HCT116 (cell line): Measurements from ENCODE around the gene LAD1.

ENCODE experiments used
- EGR1 ChIP-seq: IDR thresholded peaks from 2 replicates; pipeline ENCODE4 v1.6.1; 2012; ENCODE audit warnings: low read depth
- EZH2phosphoT487 ChIP-seq: fragments of 200-600 bp; IDR thresholded peaks from 2 replicates; pipeline ENCODE4 v1.6.1; 2018; ENCODE audit warnings: antibody characterized with exemption, borderline replicate concordance
- JUND ChIP-seq: IDR thresholded peaks from 2 replicates; pipeline ENCODE4 v1.6.1; 2012
- POLR2A ChIP-seq: IDR thresholded peaks from 2 replicates; pipeline ENCODE4 v1.7.0; 2011; ENCODE audit warnings: borderline replicate concordance; ENCODE audit not compliant: insufficient read depth, insufficient read length; ENCODE audit errors: extremely low read depth
- POLR2AphosphoS5 ChIP-seq: IDR thresholded peaks from 2 replicates; pipeline ENCODE4 v1.6.1; 2011; ENCODE audit warnings: mild to moderate bottlenecking, low read depth, low read length, moderate library complexity
- RAD21 ChIP-seq: IDR thresholded peaks from 2 replicates; pipeline ENCODE4 v1.6.1; 2012; ENCODE audit warnings: low read depth, mild to moderate bottlenecking
- SIN3A ChIP-seq: IDR thresholded peaks from 2 replicates; pipeline ENCODE4 v1.6.1; 2012; ENCODE audit warnings: low read depth
- TCF7L2 ChIP-seq: IDR thresholded peaks from 2 replicates; pipeline ENCODE4 v1.7.0; 2011; ENCODE audit warnings: borderline replicate concordance, inconsistent platforms; ENCODE audit not compliant: insufficient read depth, insufficient read length; ENCODE audit errors: extremely low read depth
- YY1 ChIP-seq: IDR thresholded peaks from 2 replicates; pipeline ENCODE4 v1.6.1; 2011; ENCODE audit warnings: low read length, low read depth, moderate library complexity, mild to moderate bottlenecking; ENCODE audit not compliant: insufficient replicate concordance; ENCODE audit errors: extremely low read depth
- ZNF274 ChIP-seq: fragments of 200-500 bp; sonication (Bioruptor generic); IDR thresholded peaks from 2 replicates; pipeline ENCODE4 v1.6.1; 2014; ENCODE audit warnings: mild to moderate bottlenecking, low read depth, low read length, inconsistent platforms
- TF ChIP-seq, protein P1 (sequence below), 3 experiments: fragments of 200-600 bp in 1 of 3; sonication (generic) in 1 of 3; IDR thresholded peaks in 2 of 3; conservative IDR thresholded peaks in 1 of 3; 2 replicates each; pipeline ENCODE4 v1.5.1; 2012 to 2017; ENCODE audit warnings: low read depth in 2 of 3, low read length in 2 of 3, antibody characterized with exemption in 1 of 3, borderline replicate concordance in 1 of 3, control low read depth in 1 of 3, mild to moderate bottlenecking in 1 of 3, mixed read lengths in 1 of 3, mixed run types in 1 of 3, moderate library complexity in 1 of 3; ENCODE audit not compliant: insufficient read depth in 1 of 3
- TF ChIP-seq, protein P2 (sequence below): IDR thresholded peaks from 2 replicates; pipeline ENCODE4 v1.6.1; 2012
- TF ChIP-seq, protein P3 (sequence below): IDR thresholded peaks from 2 replicates; pipeline ENCODE4 v1.6.1; 2012
- TF ChIP-seq, protein P4 (sequence below): IDR thresholded peaks from 2 replicates; pipeline ENCODE4 v1.6.1; 2012; ENCODE audit warnings: low read depth

- TF ChIP-seq ZNF274: no peak
- no peak for TF ChIP-seq TCF7L2
- TF ChIP-seq JUND: no peak
- no peak for TF ChIP-seq POLR2A
- no peak for TF ChIP-seq YY1
- no peak for TF ChIP-seq POLR2AphosphoS5
- TF ChIP-seq, protein P1, sequence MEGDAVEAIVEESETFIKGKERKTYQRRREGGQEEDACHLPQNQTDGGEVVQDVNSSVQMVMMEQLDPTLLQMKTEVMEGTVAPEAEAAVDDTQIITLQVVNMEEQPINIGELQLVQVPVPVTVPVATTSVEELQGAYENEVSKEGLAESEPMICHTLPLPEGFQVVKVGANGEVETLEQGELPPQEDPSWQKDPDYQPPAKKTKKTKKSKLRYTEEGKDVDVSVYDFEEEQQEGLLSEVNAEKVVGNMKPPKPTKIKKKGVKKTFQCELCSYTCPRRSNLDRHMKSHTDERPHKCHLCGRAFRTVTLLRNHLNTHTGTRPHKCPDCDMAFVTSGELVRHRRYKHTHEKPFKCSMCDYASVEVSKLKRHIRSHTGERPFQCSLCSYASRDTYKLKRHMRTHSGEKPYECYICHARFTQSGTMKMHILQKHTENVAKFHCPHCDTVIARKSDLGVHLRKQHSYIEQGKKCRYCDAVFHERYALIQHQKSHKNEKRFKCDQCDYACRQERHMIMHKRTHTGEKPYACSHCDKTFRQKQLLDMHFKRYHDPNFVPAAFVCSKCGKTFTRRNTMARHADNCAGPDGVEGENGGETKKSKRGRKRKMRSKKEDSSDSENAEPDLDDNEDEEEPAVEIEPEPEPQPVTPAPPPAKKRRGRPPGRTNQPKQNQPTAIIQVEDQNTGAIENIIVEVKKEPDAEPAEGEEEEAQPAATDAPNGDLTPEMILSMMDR (IDR thresholded peaks at IDR 0.05 in 2 of 3, conservative IDR thresholded peaks at IDR 0.05 in 1 of 3; ENCODE audit: borderline replicate concordance in 1 of 3, insufficient read depth in 1 of 3, low read depth in 2 of 3, low read length in 2 of 3): no peak
- TF ChIP-seq, protein P2, sequence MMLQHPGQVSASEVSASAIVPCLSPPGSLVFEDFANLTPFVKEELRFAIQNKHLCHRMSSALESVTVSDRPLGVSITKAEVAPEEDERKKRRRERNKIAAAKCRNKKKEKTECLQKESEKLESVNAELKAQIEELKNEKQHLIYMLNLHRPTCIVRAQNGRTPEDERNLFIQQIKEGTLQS: no peak
- TF ChIP-seq EGR1: no peak
- no peak for TF ChIP-seq EZH2phosphoT487
- no peak for TF ChIP-seq SIN3A
- TF ChIP-seq, protein P3, sequence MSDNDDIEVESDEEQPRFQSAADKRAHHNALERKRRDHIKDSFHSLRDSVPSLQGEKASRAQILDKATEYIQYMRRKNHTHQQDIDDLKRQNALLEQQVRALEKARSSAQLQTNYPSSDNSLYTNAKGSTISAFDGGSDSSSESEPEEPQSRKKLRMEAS: no peak
- TF ChIP-seq, protein P4, sequence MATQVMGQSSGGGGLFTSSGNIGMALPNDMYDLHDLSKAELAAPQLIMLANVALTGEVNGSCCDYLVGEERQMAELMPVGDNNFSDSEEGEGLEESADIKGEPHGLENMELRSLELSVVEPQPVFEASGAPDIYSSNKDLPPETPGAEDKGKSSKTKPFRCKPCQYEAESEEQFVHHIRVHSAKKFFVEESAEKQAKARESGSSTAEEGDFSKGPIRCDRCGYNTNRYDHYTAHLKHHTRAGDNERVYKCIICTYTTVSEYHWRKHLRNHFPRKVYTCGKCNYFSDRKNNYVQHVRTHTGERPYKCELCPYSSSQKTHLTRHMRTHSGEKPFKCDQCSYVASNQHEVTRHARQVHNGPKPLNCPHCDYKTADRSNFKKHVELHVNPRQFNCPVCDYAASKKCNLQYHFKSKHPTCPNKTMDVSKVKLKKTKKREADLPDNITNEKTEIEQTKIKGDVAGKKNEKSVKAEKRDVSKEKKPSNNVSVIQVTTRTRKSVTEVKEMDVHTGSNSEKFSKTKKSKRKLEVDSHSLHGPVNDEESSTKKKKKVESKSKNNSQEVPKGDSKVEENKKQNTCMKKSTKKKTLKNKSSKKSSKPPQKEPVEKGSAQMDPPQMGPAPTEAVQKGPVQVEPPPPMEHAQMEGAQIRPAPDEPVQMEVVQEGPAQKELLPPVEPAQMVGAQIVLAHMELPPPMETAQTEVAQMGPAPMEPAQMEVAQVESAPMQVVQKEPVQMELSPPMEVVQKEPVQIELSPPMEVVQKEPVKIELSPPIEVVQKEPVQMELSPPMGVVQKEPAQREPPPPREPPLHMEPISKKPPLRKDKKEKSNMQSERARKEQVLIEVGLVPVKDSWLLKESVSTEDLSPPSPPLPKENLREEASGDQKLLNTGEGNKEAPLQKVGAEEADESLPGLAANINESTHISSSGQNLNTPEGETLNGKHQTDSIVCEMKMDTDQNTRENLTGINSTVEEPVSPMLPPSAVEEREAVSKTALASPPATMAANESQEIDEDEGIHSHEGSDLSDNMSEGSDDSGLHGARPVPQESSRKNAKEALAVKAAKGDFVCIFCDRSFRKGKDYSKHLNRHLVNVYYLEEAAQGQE: no peak
- no peak for TF ChIP-seq RAD21
Measured at GRCh38 chr1:201405484-201405831, 6.3 kb upstream of the LAD1 start.
